Measurements from ENCODE around the gene ADORA2A.

- no peak for TF ChIP-seq CTCF (IDR thresholded peaks at IDR 0.05; ENCODE audit: low read length)
- TF ChIP-seq EZH2phosphoT487 (IDR thresholded peaks at IDR 0.05; ENCODE audit: low read length) = no peak
- no peak for TF ChIP-seq EZH2 (optimal IDR thresholded peaks at IDR 0.05; ENCODE audit: low read depth, low read length)
These were observed 59.1 kb downstream of the ADORA2A start for GRCh38 chr22:24486501-24486921.

Measured in MM.1S (cell line).